HG02759 (cell line): ENCODE data around the gene MAD1L1.

Source experiments
- ATAC-seq: cut with Tn5 transposase; IDR thresholded peaks from one replicate; pipeline ENCODE4 v1.9.1; 2021; ENCODE audit warnings: mild to moderate bottlenecking, moderate library complexity; ENCODE audit not compliant: unreplicated experiment

The MAD1L1 gene

GRCh38 chr7:1922870-1923236 is 309.9 kb downstream of the MAD1L1 start:
- ATAC-seq = no peak

GRCh38 chr7:1922071-1922869 is 310.5 kb downstream of the MAD1L1 start:
- no peak for ATAC-seq

- ATAC-seq = no peak
Observed at GRCh38 chr7:1920881-1921280, 311.9 kb downstream of the MAD1L1 start.

GRCh38 chr7:1920266-1920681 is 312.5 kb downstream of the MAD1L1 start:
- ATAC-seq = peak; percentile 68

DNA sequence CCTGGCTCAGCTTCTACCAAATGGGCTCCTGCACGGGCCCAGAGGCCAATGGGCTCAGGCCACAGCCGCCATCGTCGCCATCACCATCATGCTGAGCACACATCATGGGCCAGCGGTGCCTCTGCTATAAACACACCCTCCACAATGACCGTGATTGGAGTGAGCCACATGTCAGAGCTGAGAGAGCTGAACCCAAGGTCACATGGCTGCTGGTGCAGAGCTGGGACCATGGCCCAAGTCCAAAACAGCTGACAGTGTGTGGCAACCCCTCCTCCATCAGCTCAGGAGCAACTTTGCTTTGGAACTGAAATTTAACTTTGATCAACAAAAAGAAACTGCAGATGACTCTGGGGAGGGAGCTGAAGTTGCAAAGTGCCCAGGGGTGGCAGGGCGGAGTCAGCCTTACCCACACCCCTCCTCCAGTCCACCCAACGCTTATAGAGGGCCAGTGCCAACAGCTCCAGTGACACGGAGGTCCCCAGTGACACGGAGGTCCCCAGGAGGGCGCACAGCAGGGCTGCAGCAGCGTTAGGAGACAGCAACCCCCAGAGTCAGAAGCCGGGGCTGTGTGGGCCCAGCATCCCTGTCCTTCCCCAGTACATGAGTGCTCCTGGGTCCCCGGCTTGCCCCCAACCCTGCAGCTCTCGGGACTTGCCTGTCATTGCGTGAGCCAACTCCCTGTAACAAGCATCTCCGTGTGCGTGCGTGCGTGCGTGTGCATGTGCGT is 313.0 kb downstream of the MAD1L1 start:
- no peak for ATAC-seq

DNA sequence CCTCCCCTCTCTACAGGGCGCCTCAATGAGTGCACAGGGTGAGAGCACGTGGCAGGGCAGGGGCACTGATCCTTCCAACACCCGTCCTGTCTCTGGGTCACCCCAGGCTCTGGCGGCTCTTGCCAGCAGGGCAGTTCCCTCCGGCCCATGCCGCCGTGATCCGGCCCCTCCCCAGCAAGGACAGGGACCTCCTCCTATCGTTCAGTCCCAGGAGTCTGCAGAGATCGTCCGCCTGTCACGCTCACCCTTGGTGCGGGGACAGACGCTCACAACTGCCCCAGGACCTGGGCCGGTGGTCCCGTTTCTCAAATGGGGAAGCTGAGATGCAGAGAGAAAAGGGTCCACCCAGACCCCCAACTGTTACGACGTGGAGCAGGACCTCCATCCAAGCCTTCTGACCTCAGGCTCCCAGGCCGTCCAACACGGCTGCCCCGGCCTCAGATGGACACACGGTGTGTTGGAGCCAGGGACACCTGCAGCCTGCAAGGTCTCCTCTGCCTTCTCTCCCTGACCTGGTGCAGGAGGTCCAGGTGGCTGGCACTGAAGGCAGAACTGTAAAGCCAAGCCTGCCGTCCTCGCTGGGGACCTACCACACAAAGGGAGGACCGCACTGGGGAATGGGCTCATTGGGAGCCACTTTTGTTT is 313.7 kb downstream of the MAD1L1 start:
- ATAC-seq = no peak

DNA sequence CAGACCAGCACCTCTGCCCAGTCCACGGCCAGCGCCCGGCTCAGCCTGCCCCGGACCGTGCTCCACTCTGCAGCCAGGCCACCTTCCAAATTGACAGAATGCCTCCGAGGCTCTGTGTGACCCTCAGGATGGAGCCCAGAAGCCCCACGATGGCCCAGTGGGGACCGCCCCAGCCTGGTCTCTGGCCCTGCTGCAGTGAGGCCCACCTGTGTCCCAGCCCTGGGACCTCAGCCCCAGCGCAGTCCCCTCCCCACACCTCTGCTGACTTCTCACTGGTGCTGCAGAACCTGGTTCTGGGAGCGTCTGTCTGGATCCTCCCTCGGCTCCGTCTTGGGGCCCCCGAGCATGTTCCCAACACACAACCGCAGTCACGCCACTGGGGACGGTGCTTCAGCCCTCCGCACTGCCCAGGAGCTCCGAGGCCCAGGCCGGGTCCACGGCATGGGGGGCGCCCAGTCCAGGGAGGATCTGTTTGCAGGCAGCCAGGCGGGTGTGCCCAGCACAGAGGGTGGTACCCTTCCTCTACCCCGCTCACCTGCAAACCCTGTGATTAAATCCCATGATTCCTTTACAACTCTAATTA is 314.6 kb downstream of the MAD1L1 start:
- no peak for ATAC-seq

DNA sequence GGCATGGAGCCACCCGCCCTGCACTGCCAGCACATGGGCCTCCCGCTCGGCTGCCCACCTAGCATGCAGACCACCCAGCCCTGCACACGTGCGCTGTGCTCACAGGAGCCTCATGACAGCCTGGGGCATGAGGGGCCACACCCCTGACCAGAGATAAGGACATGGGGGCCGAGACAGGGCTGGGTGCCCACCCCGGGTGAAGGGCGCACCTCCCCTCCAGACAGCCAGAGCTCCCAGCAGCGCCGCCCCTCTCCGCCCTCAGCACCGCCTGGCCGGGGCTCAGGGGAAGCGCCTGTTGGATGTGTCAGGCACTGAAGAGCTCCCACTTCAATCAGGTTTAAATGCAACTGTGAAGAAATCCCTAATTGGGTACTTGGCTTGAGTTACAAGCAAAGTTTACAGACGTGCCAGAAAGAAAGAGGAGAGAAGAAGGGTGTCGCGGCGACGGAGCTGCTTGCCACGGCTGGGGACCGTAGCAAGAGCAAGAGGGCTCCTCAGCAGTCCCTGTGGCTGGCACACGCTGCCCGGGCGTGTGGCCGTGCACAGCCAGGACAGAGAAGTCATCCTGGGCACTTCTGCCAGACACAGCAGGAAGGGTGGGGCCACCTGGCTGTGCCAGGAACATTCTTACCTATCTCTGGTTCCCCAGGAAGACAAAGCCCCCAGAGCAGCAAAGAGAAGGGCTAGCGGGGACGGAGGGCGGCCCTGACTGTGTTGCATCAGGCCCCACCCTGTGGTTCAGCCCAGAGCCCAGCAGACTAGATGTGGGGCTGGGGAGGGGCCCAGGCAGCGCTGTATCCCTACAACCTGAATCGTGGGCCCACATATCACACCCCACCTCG is 315.3 kb downstream of the MAD1L1 start:
- ATAC-seq = no peak

GRCh38 chr7:1916601-1916970 is 316.2 kb downstream of the MAD1L1 start:
- no peak for ATAC-seq

DNA sequence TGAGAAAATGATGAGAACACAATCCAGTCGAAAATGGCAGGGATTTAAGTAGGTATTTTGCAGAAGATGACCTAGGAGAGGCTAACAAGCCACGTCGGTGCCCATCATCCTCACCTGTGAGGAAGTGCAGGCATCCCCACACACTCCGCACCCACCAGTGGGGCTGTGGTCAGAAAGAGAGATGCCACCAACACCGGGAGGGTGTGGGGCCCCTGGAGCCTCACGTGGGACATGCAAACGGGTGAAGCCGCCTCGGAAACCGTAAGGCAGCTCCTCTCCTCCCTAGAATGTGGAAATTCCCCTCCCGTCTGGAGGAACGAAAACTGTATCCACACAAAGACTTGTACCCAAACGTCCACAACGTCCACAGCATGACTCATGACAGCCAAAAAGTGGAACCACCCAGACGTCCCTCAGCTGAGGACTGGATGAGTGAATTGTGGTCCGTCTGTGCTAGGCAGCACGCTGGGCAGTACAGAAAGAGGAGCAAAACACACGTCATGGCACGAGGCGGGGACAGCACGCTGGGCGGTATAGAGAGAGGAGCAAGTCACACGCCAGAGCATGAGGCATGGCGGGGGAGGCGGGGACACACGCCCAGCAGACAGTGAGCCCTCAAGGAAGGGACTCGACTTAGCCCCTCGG is 316.7 kb downstream of the MAD1L1 start:
- ATAC-seq = no peak

DNA sequence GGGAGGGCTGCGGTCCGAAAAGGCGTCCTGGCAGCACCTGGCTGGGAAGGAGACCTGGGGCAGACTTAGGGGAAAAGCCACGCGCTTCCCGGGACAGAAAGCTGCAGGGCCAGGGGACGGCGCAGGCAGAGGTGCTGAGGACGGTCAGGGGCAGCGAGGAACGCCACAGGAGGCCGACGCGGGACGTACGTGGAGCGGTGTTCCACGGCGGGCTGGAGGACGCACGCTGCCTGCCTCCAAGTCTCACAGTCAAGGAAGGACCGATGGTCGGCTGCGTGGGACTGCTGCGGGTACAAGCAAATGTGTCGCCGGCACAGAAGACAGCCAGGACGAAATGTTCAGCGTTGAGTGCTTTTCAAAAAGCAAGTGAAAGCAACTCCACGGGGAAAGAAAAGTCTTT is 317.4 kb downstream of the MAD1L1 start:
- no peak for ATAC-seq

GRCh38 chr7:1914743-1915142 is 318.0 kb downstream of the MAD1L1 start:
- no peak for ATAC-seq

- ATAC-seq = no peak
Observed at GRCh38 chr7:1914321-1914720, 318.4 kb downstream of the MAD1L1 start.

GRCh38 chr7:1913466-1914282 is 319.1 kb downstream of the MAD1L1 start:
- ATAC-seq = no peak

GRCh38 chr7:1912593-1913465 is 319.9 kb downstream of the MAD1L1 start:
- no peak for ATAC-seq

GRCh38 chr7:1911571-1911970 is 321.2 kb downstream of the MAD1L1 start:
- ATAC-seq = no peak

GRCh38 chr7:1910827-1911226 is 321.9 kb downstream of the MAD1L1 start:
- no peak for ATAC-seq

- ATAC-seq = no peak
Observed at GRCh38 chr7:1910081-1910685, 322.6 kb downstream of the MAD1L1 start.
